Stromal cell of bone marrow (primary cell): ENCODE results near the gene FAM120A.
"Not testable (repeated sequence)": the region's sequence is repeated elsewhere in the genome, so short reads cannot be mapped to it uniquely, and the experiment has no call there.

Experiments used
- DNase-seq: peaks from one replicate; pipeline ENCODE4 v3.0.0-alpha.2; 2012; ENCODE audit warnings: low read depth

Gene FAM120A

DNA sequence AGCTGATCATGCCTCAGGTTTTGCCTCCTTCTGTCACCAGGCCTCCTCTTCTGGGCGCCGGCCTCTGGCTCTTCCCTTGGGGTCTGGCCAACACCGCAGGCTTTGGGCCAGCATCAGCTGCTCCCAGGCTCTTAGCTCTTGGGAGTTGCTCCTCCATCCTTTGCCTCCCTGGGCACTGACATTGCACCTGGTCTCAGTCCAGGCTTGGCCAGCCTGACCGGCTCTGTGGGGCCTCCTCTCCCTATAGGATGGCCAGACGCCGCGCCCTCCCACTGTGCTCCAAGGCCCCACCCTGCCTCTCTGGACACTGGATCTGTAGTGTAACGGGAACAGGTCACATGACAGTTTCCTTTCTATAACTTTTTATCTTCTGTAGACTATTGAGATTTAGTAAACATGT, 59.7 kb downstream of the FAM120A start:
- not testable (repeated sequence) for DNase-seq

GRCh38 chr9:93512170-93512812, 60.8 kb downstream of the FAM120A start:
- not testable (repeated sequence) for DNase-seq

DNA sequence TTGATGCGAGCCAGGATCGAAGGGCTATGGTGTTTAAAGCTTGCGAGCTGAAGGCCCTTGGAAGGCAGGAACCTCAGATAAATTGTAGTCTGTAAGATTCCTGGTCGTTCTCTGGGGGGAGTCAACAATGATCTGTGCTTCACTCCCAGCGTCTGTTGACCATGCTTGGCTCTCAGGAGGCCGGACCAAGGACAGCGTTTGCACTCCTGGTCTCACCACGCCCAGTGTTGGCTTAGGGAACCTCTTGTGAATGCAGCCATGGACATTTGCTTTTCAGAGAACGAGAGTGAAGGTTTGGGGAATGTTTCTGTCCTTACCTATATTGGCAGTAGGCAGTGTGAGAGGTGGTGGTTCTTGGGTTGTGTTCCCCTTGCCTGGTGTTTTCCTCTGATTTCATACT, 62.1 kb downstream of the FAM120A start:
- no peak for DNase-seq

DNA sequence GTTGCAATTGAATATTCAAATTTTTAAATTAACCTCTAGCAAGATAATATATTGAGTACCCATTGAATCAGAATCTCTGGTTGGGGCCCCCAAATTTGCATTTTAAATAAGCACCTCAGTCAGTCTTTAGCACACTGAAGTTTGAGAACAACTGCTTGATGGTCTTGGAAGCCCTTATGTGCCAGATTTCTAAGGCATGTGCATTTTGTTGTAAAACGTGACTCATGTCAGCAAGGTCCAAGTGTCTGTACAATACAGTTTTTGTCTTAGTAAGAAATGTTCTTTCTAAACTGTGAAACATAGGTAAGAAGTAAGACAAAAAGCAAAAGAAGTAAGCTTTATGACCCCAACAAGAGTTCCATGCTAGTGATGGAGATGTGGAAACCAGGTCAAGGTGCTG, 65.8 kb downstream of the FAM120A start:
- DNase-seq = no peak

- no peak for DNase-seq
These were observed 69.0 kb downstream of the FAM120A start for GRCh38 chr9:93520523-93520922.

- DNase-seq = no peak
These were observed 71.3 kb downstream of the FAM120A start for GRCh38 chr9:93522736-93523135.

DNA sequence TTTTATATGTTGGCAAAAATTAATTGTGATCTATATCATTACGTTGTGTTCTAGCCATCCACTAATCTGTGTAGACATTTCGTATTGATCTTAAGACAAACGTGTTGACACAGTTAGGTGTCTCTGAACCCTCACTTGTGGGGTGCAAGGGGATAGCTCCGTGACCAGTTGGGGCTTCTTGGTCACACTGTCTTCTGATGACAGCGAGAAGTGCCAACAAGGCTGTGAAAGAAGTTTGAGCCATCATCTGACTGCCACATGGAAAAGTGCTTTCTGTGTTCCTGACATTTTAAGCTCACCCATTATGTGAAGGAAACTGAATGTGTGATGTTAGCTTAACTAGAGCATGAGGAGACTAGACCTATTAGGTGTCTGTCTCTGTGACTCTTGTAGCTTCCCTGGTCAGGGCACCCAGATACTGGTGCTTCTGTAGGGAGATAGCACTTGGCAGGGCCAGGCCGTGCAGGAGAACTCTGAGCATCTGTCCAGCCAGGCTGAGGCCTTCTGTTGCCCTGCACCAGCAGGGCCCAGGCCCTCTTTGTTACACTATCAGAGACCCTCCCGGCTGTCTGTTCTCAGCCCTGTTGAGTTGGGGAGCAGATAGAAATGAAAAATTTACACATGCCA, 72.1 kb downstream of the FAM120A start:
- no peak for DNase-seq

DNA sequence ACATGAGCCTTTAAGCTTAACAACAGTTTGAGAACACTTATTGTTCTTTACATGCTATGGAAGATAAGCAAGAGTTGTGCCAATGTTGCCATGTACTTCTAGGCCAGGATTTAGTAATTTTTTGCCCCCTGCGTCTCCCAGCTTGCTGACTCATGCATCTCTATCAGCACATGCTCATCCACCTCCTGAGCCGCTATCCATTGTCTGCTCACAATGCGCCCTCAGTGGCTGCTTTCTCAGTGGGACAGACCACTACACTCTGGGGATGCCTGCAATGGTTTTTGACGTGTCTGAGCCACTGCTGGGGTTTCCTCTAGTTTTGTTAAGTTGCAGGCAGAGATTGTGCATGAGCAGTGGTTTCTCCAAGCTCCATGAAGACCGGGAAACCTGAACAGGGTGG, 74.0 kb downstream of the FAM120A start:
- no peak for DNase-seq

- DNase-seq = no peak
These were observed 79.9 kb downstream of the FAM120A start for GRCh38 chr9:93531374-93531773.

- DNase-seq = no peak
These were observed 80.7 kb downstream of the FAM120A start for GRCh38 chr9:93532141-93532540.

GRCh38 chr9:93533863-93534262, 82.4 kb downstream of the FAM120A start:
- DNase-seq = no peak

DNA sequence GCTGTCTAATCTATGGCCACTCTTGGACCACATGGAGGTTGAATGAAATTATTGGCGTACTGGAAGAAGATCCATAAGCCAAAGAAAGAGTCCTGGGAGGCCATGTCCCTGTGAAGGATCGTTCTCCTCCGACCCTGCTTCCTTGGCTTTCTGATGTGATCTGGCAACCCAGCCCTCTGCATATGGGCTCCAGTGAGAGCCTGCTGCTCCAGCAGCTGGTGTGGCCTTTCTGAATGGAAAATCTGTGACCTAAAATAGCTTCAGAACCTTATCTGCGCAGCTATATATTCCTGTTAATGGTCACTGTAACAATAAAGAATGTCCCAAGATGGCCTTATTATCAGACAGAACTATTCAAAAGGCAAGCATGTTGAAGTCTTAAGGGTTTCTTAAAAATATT, 84.7 kb downstream of the FAM120A start:
- DNase-seq = no peak

DNA sequence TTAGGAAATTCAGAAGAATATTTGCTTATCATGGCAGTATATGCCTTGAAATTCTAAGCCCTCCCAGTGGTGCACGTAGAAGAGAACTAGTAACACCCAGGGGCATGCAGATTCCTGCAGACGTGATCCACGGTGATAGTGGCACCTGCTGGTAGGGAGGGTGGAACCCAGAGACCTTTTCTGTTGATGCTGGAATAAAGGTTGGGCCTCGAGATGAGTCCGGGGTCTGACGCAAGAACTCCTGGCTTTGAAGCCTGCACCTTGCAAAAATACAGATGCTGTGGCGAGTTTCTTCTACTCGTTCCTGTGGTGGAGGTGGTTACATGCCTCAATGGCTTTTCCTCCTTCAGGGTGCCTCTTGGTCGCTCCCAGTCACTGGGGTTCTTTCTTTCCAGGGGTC, 85.4 kb downstream of the FAM120A start:
- no peak for DNase-seq

DNA sequence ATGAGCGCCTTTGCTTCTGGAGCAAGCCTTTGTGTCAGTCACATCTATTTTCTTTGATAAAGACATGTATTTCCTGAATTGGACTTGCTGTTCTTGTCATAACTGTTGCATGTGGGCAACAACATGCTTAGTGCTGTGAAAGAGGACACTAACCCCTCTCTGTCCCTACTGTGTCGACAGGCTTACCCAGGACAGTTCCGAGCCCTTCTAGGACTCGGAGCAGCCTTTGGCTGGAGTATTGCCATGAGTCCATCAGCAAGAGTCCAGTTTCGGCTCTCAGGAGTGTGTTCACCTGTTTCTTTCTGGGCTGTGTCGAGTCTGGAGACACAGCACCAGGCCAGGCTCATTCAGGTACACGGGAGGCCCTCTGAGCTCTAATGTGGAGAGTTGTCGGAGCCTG, 88.8 kb downstream of the FAM120A start:
- no peak for DNase-seq

GRCh38 chr9:93541005-93541404, 89.5 kb downstream of the FAM120A start:
- DNase-seq = no peak

- no peak for DNase-seq
These were observed 90.3 kb downstream of the FAM120A start for GRCh38 chr9:93541581-93542349.

DNA sequence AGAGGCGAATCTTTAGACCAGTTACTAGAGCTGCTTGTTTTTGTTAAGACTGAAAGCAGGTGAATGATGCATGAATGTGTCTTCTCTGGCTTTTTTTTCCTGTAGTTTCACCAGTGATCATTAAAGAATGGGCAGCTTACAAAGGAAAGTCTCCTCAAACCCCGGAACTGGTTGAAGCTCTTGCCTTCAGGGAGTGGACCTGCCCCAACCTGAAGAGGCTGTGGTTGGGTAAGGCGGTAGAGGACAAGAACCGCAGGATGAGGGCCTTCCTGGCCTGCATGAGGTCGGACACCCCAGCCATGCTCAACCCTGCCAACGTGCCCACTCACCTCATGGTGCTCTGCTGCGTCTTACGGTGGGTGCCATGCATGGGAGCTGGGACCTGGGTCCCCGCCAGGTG, 91.6 kb downstream of the FAM120A start:
- no peak for DNase-seq

- no peak for DNase-seq
These were observed 94.9 kb downstream of the FAM120A start for GRCh38 chr9:93546356-93546755.

- DNase-seq = no peak
These were observed 98.1 kb downstream of the FAM120A start for GRCh38 chr9:93549611-93550010.

DNA sequence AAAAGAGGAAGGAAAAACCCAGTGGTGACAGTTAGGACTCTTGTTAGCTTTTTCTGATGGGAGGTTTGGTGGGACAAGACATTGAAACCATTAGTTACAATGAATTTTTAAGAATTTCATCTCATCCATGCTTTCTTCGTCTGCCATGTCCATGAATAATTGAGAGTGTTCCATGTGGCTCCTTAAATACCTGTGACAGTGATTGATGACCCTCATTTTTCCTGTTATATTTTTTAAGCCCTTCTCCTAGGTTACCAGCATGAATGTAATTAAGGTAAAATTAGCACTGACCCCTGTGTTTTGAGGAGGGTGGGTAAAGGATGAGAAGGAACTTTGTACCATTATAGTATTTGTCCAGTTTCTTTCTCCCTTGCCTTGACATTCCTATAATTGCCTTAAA, 101.4 kb downstream of the FAM120A start:
- no peak for DNase-seq

- DNase-seq = no peak
These were observed 103.9 kb downstream of the FAM120A start for GRCh38 chr9:93555370-93555769.

DNA sequence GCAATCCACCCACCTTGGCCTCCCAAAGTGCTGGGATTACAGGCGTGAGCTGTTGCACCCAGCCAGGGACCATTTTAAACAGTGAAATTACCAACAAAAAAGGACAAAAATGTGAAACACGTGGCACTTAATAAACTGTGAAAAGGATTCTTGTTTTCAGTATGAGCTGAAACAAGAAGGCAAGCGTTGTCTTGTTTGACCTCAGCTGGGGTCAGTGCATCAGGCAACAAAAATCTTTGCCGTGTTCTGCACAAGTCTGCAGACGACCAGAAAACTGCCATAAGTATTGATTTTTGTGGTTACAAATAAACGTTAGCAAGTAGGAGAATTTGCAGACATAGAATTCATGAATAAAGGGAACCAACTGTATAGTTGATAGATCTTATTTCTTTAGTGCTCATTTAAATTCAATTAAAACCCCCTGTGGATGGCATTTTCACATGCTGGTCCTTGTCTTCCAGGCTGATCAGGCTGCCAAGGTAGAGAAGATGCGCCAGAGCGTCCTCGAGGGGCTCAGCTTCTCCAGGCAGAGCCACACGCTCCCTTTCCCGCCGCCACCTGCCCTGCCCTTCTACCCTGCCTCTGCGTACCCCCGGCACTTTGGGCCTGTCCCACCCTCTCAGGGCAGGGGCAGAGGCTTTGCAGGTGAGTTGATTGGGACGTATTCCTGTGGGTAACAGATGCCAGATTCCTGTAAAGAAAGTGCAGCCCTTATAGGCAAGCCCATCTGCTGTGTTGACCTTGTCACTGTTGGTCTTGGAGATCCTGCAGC, 106.1 kb downstream of the FAM120A start:
- no peak for DNase-seq

DNA sequence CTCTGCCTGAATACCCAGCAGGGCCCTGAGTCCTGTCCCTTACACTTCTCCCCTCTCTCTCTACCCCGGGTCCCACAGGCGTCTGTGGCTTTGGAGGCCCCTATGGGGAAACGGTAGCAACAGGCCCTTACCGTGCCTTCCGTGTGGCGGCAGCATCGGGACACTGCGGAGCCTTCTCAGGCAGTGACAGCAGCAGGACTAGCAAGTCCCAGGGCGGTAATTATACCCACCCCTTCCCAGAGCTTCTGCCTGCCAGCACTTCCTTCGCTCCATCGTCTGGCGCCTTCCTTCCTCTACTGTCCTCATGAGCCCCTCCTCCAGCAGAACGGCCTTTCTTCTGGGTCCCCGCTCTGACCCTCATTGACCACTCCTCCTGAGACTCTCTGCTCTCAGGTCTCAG, 107.0 kb downstream of the FAM120A start:
- DNase-seq = no peak
